WTC11 (cell line): ENCODE measurements around the gene OLFM1. TPM values are rescaled to one million over a fixed set of nuclear protein-coding genes. Genes with fewer than 3 reads are reported as not detected.

Experiments used
- ATAC-seq: fragments of 200-7000 bp; cut with Tn5 transposase; 2 replicates; pipeline ENCODE4 v1.10.0; 2021; ENCODE audit warnings: mild to moderate bottlenecking, moderate library complexity
- CTCF ChIA-PET: fragments of 300-600 bp; sonication (Branson Sonifier 250); formaldehyde crosslinking; loops from one replicate; lab custom pipeline; 2021; ENCODE audit warnings: antibody characterized with exemption; lab: Charles Lee
- POLR2A ChIA-PET: fragments of 350-600 bp; sonication (Branson Sonifier 250); formaldehyde crosslinking; loops from one replicate; lab custom pipeline; 2021; ENCODE audit warnings: antibody characterized with exemption; lab: Charles Lee
- DNase-seq: peaks from one replicate; pipeline ENCODE4 v3.0.0; 2021; ENCODE audit warnings: low spot score
- H3K27ac Mint-ChIP-seq: 2 replicates; pipeline ENCODE4 v1.8.0; 2021; ENCODE audit warnings: mixed read lengths
- H3K27me3 Mint-ChIP-seq: 2 replicates; pipeline ENCODE4 v1.8.0; 2021; ENCODE audit warnings: low read depth, mild to moderate bottlenecking, moderate library complexity, mixed read lengths
- H3K36me3 Mint-ChIP-seq: 2 replicates; pipeline ENCODE4 v1.8.0; 2021; ENCODE audit warnings: mixed read lengths
- H3K4me1 Mint-ChIP-seq: 2 replicates; pipeline ENCODE4 v1.8.0; 2022; ENCODE audit warnings: mixed read lengths
- H3K4me3 Mint-ChIP-seq: 2 replicates; pipeline ENCODE4 v1.8.0; 2021; ENCODE audit warnings: mild to moderate bottlenecking, moderate library complexity, mixed read lengths
- H3K9me3 Mint-ChIP-seq: 2 replicates; pipeline ENCODE4 v1.8.0; 2021; ENCODE audit warnings: mixed read lengths
- ATF1 ChIP-seq: sonication (generic); formaldehyde crosslinking; IDR thresholded peaks from 2 replicates; pipeline ENCODE4 v1.8.1; 2023; ENCODE audit warnings: mild to moderate bottlenecking, moderate library complexity, missing genetic modification reagents
- ATF2 ChIP-seq: sonication (generic); formaldehyde crosslinking; IDR thresholded peaks from 2 replicates; pipeline ENCODE4 v1.8.1; 2022; ENCODE audit warnings: low read depth, missing genetic modification reagents, borderline replicate concordance
- CREB1 ChIP-seq: sonication (generic); formaldehyde crosslinking; IDR thresholded peaks from 2 replicates; pipeline ENCODE4 v1.8.0; 2023; ENCODE audit warnings: mild to moderate bottlenecking, missing genetic modification reagents
- CREM ChIP-seq: sonication (generic); formaldehyde crosslinking; IDR thresholded peaks from 2 replicates; pipeline ENCODE4 v1.8.1; 2022; ENCODE audit warnings: mild to moderate bottlenecking, missing genetic modification reagents, moderate library complexity
- ELF4 ChIP-seq: sonication (generic); formaldehyde crosslinking; IDR thresholded peaks from 2 replicates; pipeline ENCODE4 v1.8.1; 2022; ENCODE audit warnings: low read depth, mild to moderate bottlenecking, moderate library complexity, missing genetic modification reagents
- ETV6 ChIP-seq: sonication (generic); formaldehyde crosslinking; IDR thresholded peaks from 2 replicates; pipeline ENCODE4 v1.8.1; 2022; ENCODE audit warnings: mild to moderate bottlenecking, missing genetic modification reagents
- FOXJ3 ChIP-seq: sonication (generic); formaldehyde crosslinking; IDR thresholded peaks from 2 replicates; pipeline ENCODE4 v1.9.0; 2021; ENCODE audit warnings: missing genetic modification reagents, mild to moderate bottlenecking, borderline replicate concordance
- GABPB1 ChIP-seq: sonication (generic); formaldehyde crosslinking; IDR thresholded peaks from 2 replicates; pipeline ENCODE4 v1.8.1; 2023; ENCODE audit warnings: mild to moderate bottlenecking, missing genetic modification reagents
- JAZF1 ChIP-seq: fragments of 250-450 bp; sonication (Bioruptor Pico); IDR thresholded peaks from 2 replicates; pipeline ENCODE4 v1.9.0; 2021; ENCODE audit warnings: moderate library complexity, mild to moderate bottlenecking, inconsistent platforms
- MYBL2 ChIP-seq: sonication (generic); formaldehyde crosslinking; IDR thresholded peaks from 2 replicates; pipeline ENCODE4 v1.8.1; 2023; ENCODE audit warnings: mild to moderate bottlenecking, moderate library complexity, missing genetic modification reagents
- NFYB ChIP-seq: sonication (generic); formaldehyde crosslinking; conservative IDR thresholded peaks from 2 replicates; pipeline ENCODE4 v1.8.0; 2022; ENCODE audit warnings: low read depth, missing genetic modification reagents
- PREB ChIP-seq: sonication (generic); formaldehyde crosslinking; IDR thresholded peaks from 2 replicates; pipeline ENCODE4 v1.8.1; 2022; ENCODE audit warnings: mild to moderate bottlenecking, missing genetic modification reagents, moderate library complexity, borderline replicate concordance
- PRRX2 ChIP-seq: fragments of 250-450 bp; sonication (Bioruptor Pico); IDR thresholded peaks from 2 replicates; pipeline ENCODE4 v1.8.0; 2021; ENCODE audit warnings: mild to moderate bottlenecking
- RELA ChIP-seq: sonication (generic); formaldehyde crosslinking; IDR thresholded peaks from 2 replicates; pipeline ENCODE4 v1.8.1; 2022; ENCODE audit warnings: missing genetic modification reagents, mild to moderate bottlenecking, borderline replicate concordance
- ZNF138 ChIP-seq: sonication (generic); formaldehyde crosslinking; conservative IDR thresholded peaks from 2 replicates; pipeline ENCODE4 v1.8.1; 2022; ENCODE audit warnings: mild to moderate bottlenecking, moderate library complexity, missing genetic modification reagents
- ZNF532 ChIP-seq: fragments of 250-450 bp; sonication (Bioruptor Pico); IDR thresholded peaks from 2 replicates; pipeline ENCODE4 v1.9.0; 2021; ENCODE audit warnings: mild to moderate bottlenecking, borderline replicate concordance
- ZSCAN18 ChIP-seq: fragments of 250-450 bp; sonication (Bioruptor Pico); IDR thresholded peaks from 2 replicates; pipeline ENCODE4 v2.1.2; 2022; ENCODE audit warnings: mild to moderate bottlenecking, moderate library complexity
- total RNA-seq: library from RNA; stranded (reverse); gene quantifications from 3 replicates; pipeline ENCODE4 v1.2.3, GENCODE V29; 2021
- TF ChIP-seq, protein P1 (sequence below): sonication (generic); formaldehyde crosslinking; IDR thresholded peaks from 2 replicates; pipeline ENCODE4 v1.8.0; 2023; ENCODE audit warnings: mild to moderate bottlenecking, missing genetic modification reagents
- TF ChIP-seq, protein P2 (sequence below): sonication (generic); formaldehyde crosslinking; IDR thresholded peaks from 2 replicates; pipeline ENCODE4 v1.8.0; 2022; ENCODE audit warnings: mild to moderate bottlenecking, missing genetic modification reagents
- TF ChIP-seq, protein P3 (sequence below): fragments of 250-450 bp; sonication (Bioruptor Pico); IDR thresholded peaks from 2 replicates; pipeline ENCODE4 v1.9.0; 2021; ENCODE audit warnings: mild to moderate bottlenecking

OLFM1 gene
- total RNA-seq, 1 experiment from 2014 or later: 37.6 TPM

GRCh38 chr9:135065804-135066203 is 21.7 kb upstream of the OLFM1 start (continued):
- TF ChIP-seq, protein P1, sequence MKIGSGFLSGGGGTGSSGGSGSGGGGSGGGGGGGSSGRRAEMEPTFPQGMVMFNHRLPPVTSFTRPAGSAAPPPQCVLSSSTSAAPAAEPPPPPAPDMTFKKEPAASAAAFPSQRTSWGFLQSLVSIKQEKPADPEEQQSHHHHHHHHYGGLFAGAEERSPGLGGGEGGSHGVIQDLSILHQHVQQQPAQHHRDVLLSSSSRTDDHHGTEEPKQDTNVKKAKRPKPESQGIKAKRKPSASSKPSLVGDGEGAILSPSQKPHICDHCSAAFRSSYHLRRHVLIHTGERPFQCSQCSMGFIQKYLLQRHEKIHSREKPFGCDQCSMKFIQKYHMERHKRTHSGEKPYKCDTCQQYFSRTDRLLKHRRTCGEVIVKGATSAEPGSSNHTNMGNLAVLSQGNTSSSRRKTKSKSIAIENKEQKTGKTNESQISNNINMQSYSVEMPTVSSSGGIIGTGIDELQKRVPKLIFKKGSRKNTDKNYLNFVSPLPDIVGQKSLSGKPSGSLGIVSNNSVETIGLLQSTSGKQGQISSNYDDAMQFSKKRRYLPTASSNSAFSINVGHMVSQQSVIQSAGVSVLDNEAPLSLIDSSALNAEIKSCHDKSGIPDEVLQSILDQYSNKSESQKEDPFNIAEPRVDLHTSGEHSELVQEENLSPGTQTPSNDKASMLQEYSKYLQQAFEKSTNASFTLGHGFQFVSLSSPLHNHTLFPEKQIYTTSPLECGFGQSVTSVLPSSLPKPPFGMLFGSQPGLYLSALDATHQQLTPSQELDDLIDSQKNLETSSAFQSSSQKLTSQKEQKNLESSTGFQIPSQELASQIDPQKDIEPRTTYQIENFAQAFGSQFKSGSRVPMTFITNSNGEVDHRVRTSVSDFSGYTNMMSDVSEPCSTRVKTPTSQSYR (CRISPR knock-in tag): no peak
- TF ChIP-seq ZSCAN18: no peak
- no peak for TF ChIP-seq ZNF138 (CRISPR knock-in tag)
- no peak for TF ChIP-seq NFYB (CRISPR knock-in tag)
- TF ChIP-seq ATF2 (CRISPR knock-in tag): no peak

- Mint-ChIP-seq H3K36me3 (peaks cover 28% of the 10 kb centered on the region), H3K27me3 (peaks cover 22% of the 10 kb centered on the region), H3K9me3 (peaks cover 37% of the 10 kb centered on the region), H3K4me3 (no peak overlapping the region), H3K27ac (no peak overlapping the region), H3K4me1 (peaks cover 8% of the 10 kb centered on the region)
- no peak for ATAC-seq
- DNase-seq: no peak
- ChIA-PET CTCF (no interaction called here), POLR2A (no interaction called here)
- TF ChIP-seq ETV6 (CRISPR knock-in tag): no peak
- no peak for TF ChIP-seq PRRX2
- TF ChIP-seq, protein P2, sequence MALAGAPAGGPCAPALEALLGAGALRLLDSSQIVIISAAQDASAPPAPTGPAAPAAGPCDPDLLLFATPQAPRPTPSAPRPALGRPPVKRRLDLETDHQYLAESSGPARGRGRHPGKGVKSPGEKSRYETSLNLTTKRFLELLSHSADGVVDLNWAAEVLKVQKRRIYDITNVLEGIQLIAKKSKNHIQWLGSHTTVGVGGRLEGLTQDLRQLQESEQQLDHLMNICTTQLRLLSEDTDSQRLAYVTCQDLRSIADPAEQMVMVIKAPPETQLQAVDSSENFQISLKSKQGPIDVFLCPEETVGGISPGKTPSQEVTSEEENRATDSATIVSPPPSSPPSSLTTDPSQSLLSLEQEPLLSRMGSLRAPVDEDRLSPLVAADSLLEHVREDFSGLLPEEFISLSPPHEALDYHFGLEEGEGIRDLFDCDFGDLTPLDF: no peak
- TF ChIP-seq GABPB1: no peak
- no peak for TF ChIP-seq JAZF1 (CRISPR knock-in tag)
- TF ChIP-seq ZSCAN18: no peak
- TF ChIP-seq ATF1 (CRISPR knock-in tag): no peak
- no peak for TF ChIP-seq ZNF532
- TF ChIP-seq, protein P3, sequence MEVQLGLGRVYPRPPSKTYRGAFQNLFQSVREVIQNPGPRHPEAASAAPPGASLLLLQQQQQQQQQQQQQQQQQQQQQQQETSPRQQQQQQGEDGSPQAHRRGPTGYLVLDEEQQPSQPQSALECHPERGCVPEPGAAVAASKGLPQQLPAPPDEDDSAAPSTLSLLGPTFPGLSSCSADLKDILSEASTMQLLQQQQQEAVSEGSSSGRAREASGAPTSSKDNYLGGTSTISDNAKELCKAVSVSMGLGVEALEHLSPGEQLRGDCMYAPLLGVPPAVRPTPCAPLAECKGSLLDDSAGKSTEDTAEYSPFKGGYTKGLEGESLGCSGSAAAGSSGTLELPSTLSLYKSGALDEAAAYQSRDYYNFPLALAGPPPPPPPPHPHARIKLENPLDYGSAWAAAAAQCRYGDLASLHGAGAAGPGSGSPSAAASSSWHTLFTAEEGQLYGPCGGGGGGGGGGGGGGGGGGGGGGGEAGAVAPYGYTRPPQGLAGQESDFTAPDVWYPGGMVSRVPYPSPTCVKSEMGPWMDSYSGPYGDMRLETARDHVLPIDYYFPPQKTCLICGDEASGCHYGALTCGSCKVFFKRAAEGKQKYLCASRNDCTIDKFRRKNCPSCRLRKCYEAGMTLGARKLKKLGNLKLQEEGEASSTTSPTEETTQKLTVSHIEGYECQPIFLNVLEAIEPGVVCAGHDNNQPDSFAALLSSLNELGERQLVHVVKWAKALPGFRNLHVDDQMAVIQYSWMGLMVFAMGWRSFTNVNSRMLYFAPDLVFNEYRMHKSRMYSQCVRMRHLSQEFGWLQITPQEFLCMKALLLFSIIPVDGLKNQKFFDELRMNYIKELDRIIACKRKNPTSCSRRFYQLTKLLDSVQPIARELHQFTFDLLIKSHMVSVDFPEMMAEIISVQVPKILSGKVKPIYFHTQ (CRISPR knock-in tag): no peak
- no peak for TF ChIP-seq FOXJ3 (CRISPR knock-in tag)
- no peak for TF ChIP-seq MYBL2 (CRISPR knock-in tag)
- no peak for TF ChIP-seq PREB (CRISPR knock-in tag)
- TF ChIP-seq CREB1 (CRISPR knock-in tag): no peak
- TF ChIP-seq ELF4 (CRISPR knock-in tag): no peak
- no peak for TF ChIP-seq CREM (CRISPR knock-in tag)
- TF ChIP-seq RELA: no peak
Measured at GRCh38 chr9:135066291-135066690, 21.2 kb upstream of the OLFM1 start.
